ENCODE data around the gene ZNF524.

DNA sequence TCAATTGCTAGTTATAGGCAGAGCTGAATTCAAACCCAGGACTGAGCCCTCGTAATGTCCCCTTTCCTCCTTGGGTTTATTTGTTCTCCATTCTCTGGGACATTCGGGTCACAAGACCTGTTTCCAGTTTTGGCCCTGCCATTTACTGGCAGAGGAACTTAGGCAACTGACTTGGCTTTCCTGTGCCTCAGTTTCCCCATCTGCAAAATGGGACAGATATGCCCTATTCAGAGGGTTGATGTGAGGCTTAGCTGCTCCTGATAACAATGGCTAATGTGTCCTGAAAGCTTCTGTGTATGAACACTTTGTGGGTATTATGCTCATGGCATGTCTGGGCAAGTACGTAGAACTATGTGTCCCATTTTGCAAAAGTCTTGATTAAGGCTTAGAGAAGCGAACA is 996 bp downstream of the ZNF524 start:
- TF ChIP-seq EZH2 (IDR thresholded peaks at IDR 0.05; ENCODE audit: insufficient read depth, poor library complexity, severe bottlenecking), result no peak
- no peak for TF ChIP-seq EZH2phosphoT487 (IDR thresholded peaks at IDR 0.05; ENCODE audit: insufficient read depth, low read depth)

Measured in GM23248 (cell line).